PC-9 (cell line): ENCODE data around the gene LRRC4C. TPM values are rescaled to one million over a fixed set of nuclear protein-coding genes. Genes with fewer than 3 reads are reported as not detected.
"Not testable (repeated sequence)": the region's sequence is repeated elsewhere in the genome, so short reads cannot be mapped to it uniquely, and the experiment has no call there.

ENCODE experiments used
- BruUV-seq: library from RNA; stranded (reverse); fragments of 400-500 nt; replicated peaks from 2 replicates; lab custom pipeline; 2021; lab: Mats Ljungman, UMichigan
- CTCF ChIA-PET: fragments of 300-600 bp; sonication (Branson Sonifier 250); formaldehyde crosslinking; loops from one replicate; lab custom pipeline; 2022; ENCODE audit warnings: antibody characterized with exemption; lab: Charles Lee
- POLR2A ChIA-PET: fragments of 300-600 bp; sonication (Branson Sonifier 250); formaldehyde crosslinking; loops from one replicate; lab custom pipeline; 2022; ENCODE audit warnings: antibody characterized with exemption; ENCODE audit not compliant: unreplicated experiment; lab: Charles Lee
- DNase-seq, 2 experiments: peaks; one replicate each; pipeline versions ENCODE4 v3.0.0 to v3.0.0-alpha.2; 2015 to 2022; ENCODE audit warnings: mixed read lengths in 1 of 2
- H2AFZ ChIP-seq: fragments of 200-600 bp; sonication (generic); 2 replicates; pipeline ENCODE4 v1.8.1; 2017; ENCODE audit warnings: antibody characterized with exemption
- H3F3A ChIP-seq: fragments of 200-600 bp; sonication (generic); 2 replicates; pipeline ENCODE4 v1.8.1; 2017; ENCODE audit warnings: antibody characterized with exemption, mild to moderate bottlenecking, low read depth; ENCODE audit not compliant: insufficient read depth
- H3K27ac ChIP-seq: fragments of 200-600 bp; sonication (generic); 2 replicates; pipeline ENCODE4 v1.6.1; 2016; ENCODE audit warnings: mixed run types
- H3K27me3 ChIP-seq: fragments of 200-600 bp; sonication (generic); 2 replicates; pipeline ENCODE4 v1.6.1; 2016; ENCODE audit warnings: low read depth, mixed run types; ENCODE audit not compliant: insufficient read depth
- H3K36me3 ChIP-seq: fragments of 200-600 bp; sonication (generic); 2 replicates; pipeline ENCODE4 v1.6.1; 2016; ENCODE audit warnings: low read depth, mixed run types
- H3K4me1 ChIP-seq: fragments of 200-600 bp; sonication (generic); replicated peaks from 2 replicates; pipeline ENCODE4 v1.6.1; 2016; ENCODE audit warnings: mixed run types; ENCODE audit not compliant: insufficient read depth
- H3K4me2 ChIP-seq: fragments of 200-600 bp; sonication (generic); 2 replicates; pipeline ENCODE4 v1.6.1; 2017; ENCODE audit warnings: mixed run types
- H3K4me3 ChIP-seq: fragments of 200-600 bp; sonication (generic); 2 replicates; pipeline ENCODE4 v1.6.1; 2016; ENCODE audit warnings: mixed run types
- H3K79me2 ChIP-seq: fragments of 200-600 bp; sonication (generic); 2 replicates; pipeline ENCODE4 v1.6.1; 2017; ENCODE audit warnings: low read depth, mixed run types
- H3K9me2 ChIP-seq: fragments of 200-600 bp; sonication (generic); 2 replicates; pipeline ENCODE4 v1.8.1; 2017; ENCODE audit warnings: mild to moderate bottlenecking; ENCODE audit not compliant: insufficient read depth
- H3K9me3 ChIP-seq: fragments of 200-600 bp; sonication (generic); 2 replicates; pipeline ENCODE4 v1.8.1; 2016; ENCODE audit warnings: low read depth; ENCODE audit not compliant: insufficient read depth
- H4K20me1 ChIP-seq: fragments of 200-600 bp; sonication (generic); 2 replicates; pipeline ENCODE4 v1.8.1; 2017; ENCODE audit not compliant: insufficient read depth
- EZH2 ChIP-seq: fragments of 200-600 bp; sonication (generic); IDR thresholded peaks from 2 replicates; pipeline ENCODE4 v1.8.0; 2017; ENCODE audit warnings: antibody characterized with exemption, low read depth
- intact Hi-C: fragments of 100-400 bp; cut with micrococcal nuclease; formaldehyde crosslinking; loops from one replicate; pipeline ENCODE4 v1.10.0; 2022; ENCODE audit not compliant: unreplicated experiment
- total RNA-seq: library from RNA; stranded (reverse); gene quantifications from 2 replicates; pipeline ENCODE4 v1.2.3, GENCODE V29; 2021
- TF ChIP-seq, protein P1 (sequence below): fragments of 200-600 bp; sonication (generic); conservative IDR thresholded peaks from 2 replicates; pipeline ENCODE4 v1.6.1; 2017; ENCODE audit warnings: mixed run types, antibody characterized with exemption, mild to moderate bottlenecking, moderate library complexity

The LRRC4C gene
- total RNA-seq, 1 experiment from 2014 or later = not detected

DNA sequence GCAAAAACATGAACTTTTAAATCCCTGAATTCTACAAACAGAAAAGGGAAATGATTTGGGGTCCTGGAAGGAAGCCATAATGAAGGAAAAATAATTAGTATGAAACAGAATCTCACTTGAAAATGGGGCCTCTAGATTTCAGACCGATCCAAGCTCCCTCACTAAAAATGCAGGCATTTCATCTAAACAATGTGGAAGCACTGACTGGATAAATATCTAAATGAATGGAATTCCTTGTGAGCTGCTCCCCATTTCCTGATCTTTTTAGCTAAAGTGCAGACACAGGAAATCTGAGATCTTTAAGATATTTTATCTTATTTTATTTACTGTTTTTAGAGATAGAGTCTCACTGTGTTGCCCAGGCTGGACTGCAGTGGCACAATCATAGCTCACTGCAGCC, 1255.8 kb downstream of the LRRC4C start:
- POLR2A ChIA-PET = no interaction called here
- no TSS peak for BruUV-seq
- CTCF ChIA-PET = no interaction called here

DNA sequence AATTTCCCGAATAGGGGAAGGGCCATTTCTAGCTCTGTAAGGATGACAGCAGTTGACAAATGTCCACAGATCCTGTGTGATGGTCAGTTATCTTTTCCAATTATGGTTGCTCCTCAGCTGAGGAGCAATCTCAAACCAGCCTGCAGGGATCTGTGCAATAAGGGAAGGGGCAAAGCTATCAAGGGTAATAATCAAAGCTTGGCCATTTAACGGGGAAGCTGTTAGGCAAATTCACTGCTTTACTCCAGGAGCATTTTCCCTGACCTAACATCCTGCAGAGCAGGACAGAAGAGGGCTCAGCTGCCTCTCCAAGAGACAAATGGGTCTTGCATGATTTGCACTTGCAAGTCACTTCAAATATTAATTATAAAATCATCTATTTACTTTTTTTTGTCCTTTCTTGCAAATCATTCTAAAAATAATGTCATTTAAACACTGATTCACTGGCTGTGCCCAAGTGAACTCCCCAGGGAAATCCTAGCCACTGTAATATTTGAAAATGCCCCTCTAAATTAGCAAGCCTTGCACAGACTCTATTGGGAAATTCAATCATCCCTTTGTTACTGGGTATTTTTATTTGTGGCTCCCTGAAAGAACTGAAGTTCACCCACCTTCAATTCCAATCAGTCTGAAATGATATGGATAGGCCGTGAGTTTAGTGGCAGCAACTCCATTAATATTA, 1256.7 kb downstream of the LRRC4C start:
- ChIA-PET CTCF (no interaction called here), POLR2A (no interaction called here)
- H3K9me3 ChIP-seq = no peaks in the 10 kb centered on the region
- no peaks in the 10 kb centered on the region; the same call in 1 of the 2 replicates for H4K20me1 ChIP-seq
- H3K4me3 ChIP-seq = no peak overlapping the region
- H3K4me2 ChIP-seq = no peak overlapping the region
- H3K4me1 ChIP-seq = no peaks in the 10 kb centered on the region
- no peak overlapping the region for H2AFZ ChIP-seq
- H3K27me3 ChIP-seq = no peaks in the 10 kb centered on the region
- intact Hi-C loops = no loop called here
- DNase-seq = no peak
- no peak overlapping the region for H3K27ac ChIP-seq
- H3K36me3 ChIP-seq = no peaks in the 10 kb centered on the region
- TF ChIP-seq, protein P1, sequence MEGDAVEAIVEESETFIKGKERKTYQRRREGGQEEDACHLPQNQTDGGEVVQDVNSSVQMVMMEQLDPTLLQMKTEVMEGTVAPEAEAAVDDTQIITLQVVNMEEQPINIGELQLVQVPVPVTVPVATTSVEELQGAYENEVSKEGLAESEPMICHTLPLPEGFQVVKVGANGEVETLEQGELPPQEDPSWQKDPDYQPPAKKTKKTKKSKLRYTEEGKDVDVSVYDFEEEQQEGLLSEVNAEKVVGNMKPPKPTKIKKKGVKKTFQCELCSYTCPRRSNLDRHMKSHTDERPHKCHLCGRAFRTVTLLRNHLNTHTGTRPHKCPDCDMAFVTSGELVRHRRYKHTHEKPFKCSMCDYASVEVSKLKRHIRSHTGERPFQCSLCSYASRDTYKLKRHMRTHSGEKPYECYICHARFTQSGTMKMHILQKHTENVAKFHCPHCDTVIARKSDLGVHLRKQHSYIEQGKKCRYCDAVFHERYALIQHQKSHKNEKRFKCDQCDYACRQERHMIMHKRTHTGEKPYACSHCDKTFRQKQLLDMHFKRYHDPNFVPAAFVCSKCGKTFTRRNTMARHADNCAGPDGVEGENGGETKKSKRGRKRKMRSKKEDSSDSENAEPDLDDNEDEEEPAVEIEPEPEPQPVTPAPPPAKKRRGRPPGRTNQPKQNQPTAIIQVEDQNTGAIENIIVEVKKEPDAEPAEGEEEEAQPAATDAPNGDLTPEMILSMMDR = no peak
- TF ChIP-seq EZH2 = no peak
- H3F3A ChIP-seq = no peaks in the 10 kb centered on the region
- BruUV-seq = no TSS peak
- H3K79me2 ChIP-seq = no peaks in the 10 kb centered on the region
- H3K9me2 ChIP-seq = no peaks in the 10 kb centered on the region

More for the DNA sequence above, 1255.8 kb downstream of the LRRC4C start:
- Histone ChIP-seq H3K27me3 (peaks cover 1% of the 10 kb centered on the region; the same call in 1 of the 2 replicates), H2AFZ (no peak overlapping the region), H3K9me3 (no peaks in the 10 kb centered on the region), H3K79me2 (no peaks in the 10 kb centered on the region), H3K4me2 (no peak overlapping the region), H3K9me2 (no peaks in the 10 kb centered on the region), H3K27ac (no peak overlapping the region), H3K4me1 (no peaks in the 10 kb centered on the region), H3K36me3 (no peaks in the 10 kb centered on the region), H3F3A (no peaks in the 10 kb centered on the region), H4K20me1 (no peaks in the 10 kb centered on the region; the same call in 1 of the 2 replicates), H3K4me3 (no peak overlapping the region)
- intact Hi-C loops = no loop called here
- TF ChIP-seq, protein P1 = no peak
- no peak for TF ChIP-seq EZH2
- DNase-seq = no peak

DNA sequence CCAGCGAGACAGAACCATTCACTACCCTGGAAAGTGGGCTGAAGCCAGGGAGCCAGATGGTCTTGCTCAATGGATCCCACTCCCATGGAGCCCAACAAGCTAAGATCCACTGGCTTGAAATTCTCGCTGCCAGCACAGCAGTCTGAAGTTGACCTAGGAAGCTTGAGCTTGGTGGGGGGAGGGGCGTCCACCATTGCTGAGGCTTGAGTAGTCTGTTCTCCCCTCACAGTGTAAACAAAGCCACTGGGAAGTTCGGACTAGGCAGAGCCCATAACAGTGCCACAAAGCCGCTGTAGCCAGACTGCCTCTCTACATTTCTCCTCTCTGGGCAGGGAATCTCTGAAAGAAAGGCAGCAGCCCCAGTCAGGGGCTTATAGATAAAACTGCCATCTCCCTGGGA, 1266.9 kb downstream of the LRRC4C start:
- H3K27ac ChIP-seq, H3K9me3 ChIP-seq, H4K20me1 ChIP-seq, H3K4me3 ChIP-seq, H2AFZ ChIP-seq, H3K4me2 ChIP-seq, H3K79me2 ChIP-seq, H3K27me3 ChIP-seq, H3K36me3 ChIP-seq, POLR2A ChIA-PET, intact Hi-C loops, H3K9me2 ChIP-seq, H3F3A ChIP-seq, H3K4me1 ChIP-seq, DNase-seq, CTCF ChIA-PET, BruUV-seq: not testable (repeated sequence)
